Breast epithelium (tissue), 3 donors: ENCODE data around the gene CYFIP2.

Source experiments
- POLR2A ChIP-seq: fragments of 450-650 bp; IDR thresholded peaks from one replicate; pipeline ENCODE4 v1.6.1; 2016; ENCODE audit warnings: antibody characterized with exemption, mild to moderate bottlenecking, moderate library complexity
- POLR2AphosphoS5 ChIP-seq, 3 donors: sonication (generic); formaldehyde crosslinking; IDR thresholded peaks; one replicate each; pipeline ENCODE4 v1.6.1; 2017; ENCODE audit warnings: antibody characterized with exemption in 3 of 3
- TF ChIP-seq, protein P1 (sequence below), 3 donors: fragments of 450-650 bp; IDR thresholded peaks; one replicate each; pipeline ENCODE4 v1.5.1; 2016 to 2017; ENCODE audit warnings: antibody characterized with exemption in 3 of 3, mild to moderate bottlenecking in 3 of 3, moderate library complexity in 3 of 3

DNA sequence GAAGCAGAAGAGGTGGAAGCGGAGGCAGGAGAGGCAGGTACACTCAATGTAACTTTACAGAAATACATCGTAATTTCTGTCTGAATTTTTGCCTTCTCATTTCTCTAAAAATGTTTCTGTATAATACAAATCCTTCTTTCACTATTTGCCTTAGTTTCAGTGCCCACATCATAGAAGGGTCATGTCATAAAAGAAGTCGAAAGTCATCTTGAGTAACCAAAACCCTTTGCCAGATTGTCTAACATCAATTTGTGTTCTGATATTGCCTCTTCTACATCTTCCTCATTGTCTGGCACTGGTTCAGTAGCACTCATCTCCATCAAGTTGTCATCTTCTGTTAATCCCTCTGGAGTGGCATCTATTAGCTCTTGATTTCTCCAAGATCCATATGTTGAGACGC lies 6.2 kb upstream of the CYFIP2 start:
- no peak for TF ChIP-seq POLR2A
- TF ChIP-seq, protein P1, sequence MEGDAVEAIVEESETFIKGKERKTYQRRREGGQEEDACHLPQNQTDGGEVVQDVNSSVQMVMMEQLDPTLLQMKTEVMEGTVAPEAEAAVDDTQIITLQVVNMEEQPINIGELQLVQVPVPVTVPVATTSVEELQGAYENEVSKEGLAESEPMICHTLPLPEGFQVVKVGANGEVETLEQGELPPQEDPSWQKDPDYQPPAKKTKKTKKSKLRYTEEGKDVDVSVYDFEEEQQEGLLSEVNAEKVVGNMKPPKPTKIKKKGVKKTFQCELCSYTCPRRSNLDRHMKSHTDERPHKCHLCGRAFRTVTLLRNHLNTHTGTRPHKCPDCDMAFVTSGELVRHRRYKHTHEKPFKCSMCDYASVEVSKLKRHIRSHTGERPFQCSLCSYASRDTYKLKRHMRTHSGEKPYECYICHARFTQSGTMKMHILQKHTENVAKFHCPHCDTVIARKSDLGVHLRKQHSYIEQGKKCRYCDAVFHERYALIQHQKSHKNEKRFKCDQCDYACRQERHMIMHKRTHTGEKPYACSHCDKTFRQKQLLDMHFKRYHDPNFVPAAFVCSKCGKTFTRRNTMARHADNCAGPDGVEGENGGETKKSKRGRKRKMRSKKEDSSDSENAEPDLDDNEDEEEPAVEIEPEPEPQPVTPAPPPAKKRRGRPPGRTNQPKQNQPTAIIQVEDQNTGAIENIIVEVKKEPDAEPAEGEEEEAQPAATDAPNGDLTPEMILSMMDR (IDR thresholded peaks at IDR 0.05): no peak
- no peak for TF ChIP-seq POLR2AphosphoS5 (IDR thresholded peaks at IDR 0.05)
